GM19397 (cell line): Measurements from ENCODE around the gene PLEKHA1.

Experiments used
- ATAC-seq: cut with Tn5 transposase; IDR thresholded peaks from one replicate; pipeline ENCODE4 v1.9.1; 2021; ENCODE audit warnings: mild to moderate bottlenecking, moderate library complexity; ENCODE audit not compliant: unreplicated experiment

PLEKHA1 gene

GRCh38 chr10:122475591-122476332 is 101.3 kb downstream of the PLEKHA1 start:
- no peak for ATAC-seq

GRCh38 chr10:122476333-122476695 is 101.8 kb downstream of the PLEKHA1 start:
- no peak for ATAC-seq

GRCh38 chr10:122477436-122477835 is 102.9 kb downstream of the PLEKHA1 start:
- no peak for ATAC-seq

GRCh38 chr10:122478971-122479370 is 104.5 kb downstream of the PLEKHA1 start:
- ATAC-seq = no peak

- no peak for ATAC-seq
These were observed 105.8 kb downstream of the PLEKHA1 start for GRCh38 chr10:122480146-122480833.

GRCh38 chr10:122481296-122482056 is 107.0 kb downstream of the PLEKHA1 start:
- ATAC-seq = no peak
